Fibroblast of mammary gland (primary cell): Measurements from ENCODE around the gene PRMT1.

Experiments
- DNase-seq: peaks from one replicate; pipeline ENCODE4 v3.0.0-alpha.2; 2010; ENCODE audit warnings: low read depth
- H3K4me3 ChIP-seq: 2 replicates; pipeline ENCODE4 v1.5.1; 2011; ENCODE audit warnings: low read depth, mild to moderate bottlenecking, low read length, moderate library complexity; ENCODE audit not compliant: control insufficient read depth
- CTCF ChIP-seq: conservative IDR thresholded peaks from 2 replicates; pipeline ENCODE4 v1.5.1; 2011; ENCODE audit warnings: low read depth, low read length, inconsistent platforms; ENCODE audit not compliant: control insufficient read depth, insufficient read depth

The PRMT1 gene

GRCh38 chr19:49672131-49672919 is 4.7 kb upstream of the PRMT1 start:
- peak; percentile 67 for DNase-seq
- peak; percentile 88 for TF ChIP-seq CTCF
- no peak overlapping the region for H3K4me3 ChIP-seq

- TF ChIP-seq CTCF, result no peak
- peak; percentile 97 for DNase-seq
Observed at GRCh38 chr19:49676136-49676783, 811 bp upstream of the PRMT1 start.

GRCh38 chr19:49676784-49677230 is 264 bp upstream of the PRMT1 start:
- peak overlapping the region; percentile 96 for H3K4me3 ChIP-seq
- no peak for TF ChIP-seq CTCF
- DNase-seq, result peak; percentile 100

More at GRCh38 chr19:49676136-49676783, 811 bp upstream of the PRMT1 start:
- peak overlapping the region; percentile 50 for H3K4me3 ChIP-seq

GRCh38 chr19:49677901-49678674 is 1.0 kb downstream of the PRMT1 start:
- peak; percentile 70 for DNase-seq
- peak; percentile 54 for TF ChIP-seq CTCF

GRCh38 chr19:49678985-49679770 is 2.1 kb downstream of the PRMT1 start:
- no peak for DNase-seq
- no peak for TF ChIP-seq CTCF
- no peak overlapping the region for H3K4me3 ChIP-seq

More at GRCh38 chr19:49677901-49678674, 1.0 kb downstream of the PRMT1 start:
- H3K4me3 ChIP-seq, result peak overlapping the region; percentile 96

- no peak for DNase-seq
- H3K4me3 ChIP-seq, result no peak overlapping the region
- TF ChIP-seq CTCF, result no peak
Observed at GRCh38 chr19:49679771-49680413, 2.8 kb downstream of the PRMT1 start.
